ENCODE results near the gene CHPF.

DNA sequence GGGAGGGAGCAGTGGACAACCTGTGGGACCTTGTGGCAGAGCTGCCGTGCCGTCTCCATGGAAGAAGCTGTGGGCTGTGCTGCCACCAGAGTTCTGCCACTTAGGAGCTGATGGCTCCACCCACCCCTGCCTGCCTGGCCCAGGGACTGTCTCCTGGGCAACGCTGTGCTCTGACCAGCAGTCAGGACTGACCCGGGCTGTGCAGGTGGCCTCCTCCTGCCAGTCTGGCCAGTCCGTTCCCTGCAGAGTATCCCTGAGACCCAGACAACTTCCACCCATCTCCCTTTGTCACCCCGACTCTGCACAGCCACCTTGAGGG is 16.6 kb downstream of the CHPF start:
- TF ChIP-seq, protein P1, sequence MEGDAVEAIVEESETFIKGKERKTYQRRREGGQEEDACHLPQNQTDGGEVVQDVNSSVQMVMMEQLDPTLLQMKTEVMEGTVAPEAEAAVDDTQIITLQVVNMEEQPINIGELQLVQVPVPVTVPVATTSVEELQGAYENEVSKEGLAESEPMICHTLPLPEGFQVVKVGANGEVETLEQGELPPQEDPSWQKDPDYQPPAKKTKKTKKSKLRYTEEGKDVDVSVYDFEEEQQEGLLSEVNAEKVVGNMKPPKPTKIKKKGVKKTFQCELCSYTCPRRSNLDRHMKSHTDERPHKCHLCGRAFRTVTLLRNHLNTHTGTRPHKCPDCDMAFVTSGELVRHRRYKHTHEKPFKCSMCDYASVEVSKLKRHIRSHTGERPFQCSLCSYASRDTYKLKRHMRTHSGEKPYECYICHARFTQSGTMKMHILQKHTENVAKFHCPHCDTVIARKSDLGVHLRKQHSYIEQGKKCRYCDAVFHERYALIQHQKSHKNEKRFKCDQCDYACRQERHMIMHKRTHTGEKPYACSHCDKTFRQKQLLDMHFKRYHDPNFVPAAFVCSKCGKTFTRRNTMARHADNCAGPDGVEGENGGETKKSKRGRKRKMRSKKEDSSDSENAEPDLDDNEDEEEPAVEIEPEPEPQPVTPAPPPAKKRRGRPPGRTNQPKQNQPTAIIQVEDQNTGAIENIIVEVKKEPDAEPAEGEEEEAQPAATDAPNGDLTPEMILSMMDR (IDR thresholded peaks at IDR 0.05), result no peak
- TF ChIP-seq, protein P2, sequence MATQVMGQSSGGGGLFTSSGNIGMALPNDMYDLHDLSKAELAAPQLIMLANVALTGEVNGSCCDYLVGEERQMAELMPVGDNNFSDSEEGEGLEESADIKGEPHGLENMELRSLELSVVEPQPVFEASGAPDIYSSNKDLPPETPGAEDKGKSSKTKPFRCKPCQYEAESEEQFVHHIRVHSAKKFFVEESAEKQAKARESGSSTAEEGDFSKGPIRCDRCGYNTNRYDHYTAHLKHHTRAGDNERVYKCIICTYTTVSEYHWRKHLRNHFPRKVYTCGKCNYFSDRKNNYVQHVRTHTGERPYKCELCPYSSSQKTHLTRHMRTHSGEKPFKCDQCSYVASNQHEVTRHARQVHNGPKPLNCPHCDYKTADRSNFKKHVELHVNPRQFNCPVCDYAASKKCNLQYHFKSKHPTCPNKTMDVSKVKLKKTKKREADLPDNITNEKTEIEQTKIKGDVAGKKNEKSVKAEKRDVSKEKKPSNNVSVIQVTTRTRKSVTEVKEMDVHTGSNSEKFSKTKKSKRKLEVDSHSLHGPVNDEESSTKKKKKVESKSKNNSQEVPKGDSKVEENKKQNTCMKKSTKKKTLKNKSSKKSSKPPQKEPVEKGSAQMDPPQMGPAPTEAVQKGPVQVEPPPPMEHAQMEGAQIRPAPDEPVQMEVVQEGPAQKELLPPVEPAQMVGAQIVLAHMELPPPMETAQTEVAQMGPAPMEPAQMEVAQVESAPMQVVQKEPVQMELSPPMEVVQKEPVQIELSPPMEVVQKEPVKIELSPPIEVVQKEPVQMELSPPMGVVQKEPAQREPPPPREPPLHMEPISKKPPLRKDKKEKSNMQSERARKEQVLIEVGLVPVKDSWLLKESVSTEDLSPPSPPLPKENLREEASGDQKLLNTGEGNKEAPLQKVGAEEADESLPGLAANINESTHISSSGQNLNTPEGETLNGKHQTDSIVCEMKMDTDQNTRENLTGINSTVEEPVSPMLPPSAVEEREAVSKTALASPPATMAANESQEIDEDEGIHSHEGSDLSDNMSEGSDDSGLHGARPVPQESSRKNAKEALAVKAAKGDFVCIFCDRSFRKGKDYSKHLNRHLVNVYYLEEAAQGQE (IDR thresholded peaks at IDR 0.05; ENCODE audit: insufficient read depth in 1 of 2, low read depth in 2 of 2, low read length in 1 of 2), result no peak

Measured in Panc1 (cell line).